Thyroid gland (tissue), 4 donors: ENCODE measurements around the gene PHLPP1.

Experiments
- POLR2A ChIP-seq, 2 donors: fragments of 450-650 bp; IDR thresholded peaks; one replicate each; pipeline ENCODE4 v1.6.1; 2017; ENCODE audit warnings: antibody characterized with exemption in 2 of 2, mild to moderate bottlenecking in 2 of 2, moderate library complexity in 1 of 2
- TF ChIP-seq, protein P1 (sequence below), 6 experiments: fragments of 200-600 bp in 3 of 6; fragments of 450-650 bp in 3 of 6; sonication (generic) in 3 of 6; IDR thresholded peaks; one replicate each; pipeline ENCODE4 v1.5.1; 2016 to 2019; ENCODE audit warnings: antibody characterized with exemption in 6 of 6, mild to moderate bottlenecking in 2 of 6, inconsistent platforms in 1 of 6, moderate library complexity in 1 of 6

GRCh38 chr18:62810682-62811081 lies 95.3 kb downstream of the PHLPP1 start:
- TF ChIP-seq, protein P1, sequence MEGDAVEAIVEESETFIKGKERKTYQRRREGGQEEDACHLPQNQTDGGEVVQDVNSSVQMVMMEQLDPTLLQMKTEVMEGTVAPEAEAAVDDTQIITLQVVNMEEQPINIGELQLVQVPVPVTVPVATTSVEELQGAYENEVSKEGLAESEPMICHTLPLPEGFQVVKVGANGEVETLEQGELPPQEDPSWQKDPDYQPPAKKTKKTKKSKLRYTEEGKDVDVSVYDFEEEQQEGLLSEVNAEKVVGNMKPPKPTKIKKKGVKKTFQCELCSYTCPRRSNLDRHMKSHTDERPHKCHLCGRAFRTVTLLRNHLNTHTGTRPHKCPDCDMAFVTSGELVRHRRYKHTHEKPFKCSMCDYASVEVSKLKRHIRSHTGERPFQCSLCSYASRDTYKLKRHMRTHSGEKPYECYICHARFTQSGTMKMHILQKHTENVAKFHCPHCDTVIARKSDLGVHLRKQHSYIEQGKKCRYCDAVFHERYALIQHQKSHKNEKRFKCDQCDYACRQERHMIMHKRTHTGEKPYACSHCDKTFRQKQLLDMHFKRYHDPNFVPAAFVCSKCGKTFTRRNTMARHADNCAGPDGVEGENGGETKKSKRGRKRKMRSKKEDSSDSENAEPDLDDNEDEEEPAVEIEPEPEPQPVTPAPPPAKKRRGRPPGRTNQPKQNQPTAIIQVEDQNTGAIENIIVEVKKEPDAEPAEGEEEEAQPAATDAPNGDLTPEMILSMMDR (IDR thresholded peaks at IDR 0.05): no peak
- TF ChIP-seq POLR2A (IDR thresholded peaks at IDR 0.05): no peak
